Adrenal gland (tissue), 5 donors: ENCODE data around the gene DNAH1.

ENCODE experiments used
- POLR2A ChIP-seq, 2 donors: fragments of 450-650 bp; IDR thresholded peaks; one replicate each; pipeline ENCODE4 v1.6.1; 2017; ENCODE audit warnings: antibody characterized with exemption in 2 of 2, mild to moderate bottlenecking in 2 of 2, moderate library complexity in 1 of 2
- TF ChIP-seq, protein P1 (sequence below), 6 experiments: fragments of 450-650 bp in 4 of 6; fragments of 200-600 bp in 2 of 6; sonication (generic) in 1 of 6; IDR thresholded peaks; 1 replicate in 5 of 6; 2 replicates in 1 of 6; pipeline versions ENCODE4 v1.5.1 to v1.8.0; 2016 to 2021; ENCODE audit warnings: antibody characterized with exemption in 6 of 6, mild to moderate bottlenecking in 2 of 6, moderate library complexity in 1 of 6
- donor health status: DM: no; HTN: no; CAD: no.

DNA sequence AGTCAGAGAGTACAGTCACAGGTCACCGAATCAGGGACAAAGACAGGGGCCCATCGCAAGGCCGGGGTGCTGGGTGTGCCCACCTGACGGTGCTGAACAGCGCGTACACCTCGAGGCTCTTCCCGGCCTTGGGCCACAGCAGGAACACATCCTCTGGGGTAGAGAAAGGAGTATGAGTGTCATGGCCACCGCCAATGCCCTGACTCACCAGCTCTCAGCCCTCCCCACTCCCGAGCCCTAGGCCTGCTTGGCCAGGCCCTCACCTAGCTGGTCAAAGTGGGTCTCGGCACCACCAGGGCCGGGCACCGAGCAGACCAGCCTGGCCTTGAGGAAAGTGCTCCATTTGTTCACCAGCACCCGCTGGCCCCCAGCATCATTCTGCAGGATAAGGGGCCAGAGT, 124.6 kb downstream of the DNAH1 start:
- TF ChIP-seq, protein P1, sequence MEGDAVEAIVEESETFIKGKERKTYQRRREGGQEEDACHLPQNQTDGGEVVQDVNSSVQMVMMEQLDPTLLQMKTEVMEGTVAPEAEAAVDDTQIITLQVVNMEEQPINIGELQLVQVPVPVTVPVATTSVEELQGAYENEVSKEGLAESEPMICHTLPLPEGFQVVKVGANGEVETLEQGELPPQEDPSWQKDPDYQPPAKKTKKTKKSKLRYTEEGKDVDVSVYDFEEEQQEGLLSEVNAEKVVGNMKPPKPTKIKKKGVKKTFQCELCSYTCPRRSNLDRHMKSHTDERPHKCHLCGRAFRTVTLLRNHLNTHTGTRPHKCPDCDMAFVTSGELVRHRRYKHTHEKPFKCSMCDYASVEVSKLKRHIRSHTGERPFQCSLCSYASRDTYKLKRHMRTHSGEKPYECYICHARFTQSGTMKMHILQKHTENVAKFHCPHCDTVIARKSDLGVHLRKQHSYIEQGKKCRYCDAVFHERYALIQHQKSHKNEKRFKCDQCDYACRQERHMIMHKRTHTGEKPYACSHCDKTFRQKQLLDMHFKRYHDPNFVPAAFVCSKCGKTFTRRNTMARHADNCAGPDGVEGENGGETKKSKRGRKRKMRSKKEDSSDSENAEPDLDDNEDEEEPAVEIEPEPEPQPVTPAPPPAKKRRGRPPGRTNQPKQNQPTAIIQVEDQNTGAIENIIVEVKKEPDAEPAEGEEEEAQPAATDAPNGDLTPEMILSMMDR (IDR thresholded peaks at IDR 0.05) = no peak
- no peak for TF ChIP-seq POLR2A (IDR thresholded peaks at IDR 0.05)
